ENCODE results near the gene CASP14.
"Not testable (repeated sequence)": the region's sequence is repeated elsewhere in the genome, so short reads cannot be mapped to it uniquely, and the experiment has no call there.

CASP14 gene

GRCh38 chr19:15091918-15092753, 42.9 kb downstream of the CASP14 start:
- no peaks in the 10 kb centered on the region for H3K36me3 Mint-ChIP-seq (ENCODE audit: low read depth)

GRCh38 chr19:15093001-15093400, 43.7 kb downstream of the CASP14 start:
- H3K4me1 Mint-ChIP-seq (ENCODE audit: low read depth) = peaks cover 7% of the 10 kb centered on the region
- no peak overlapping the region for H3K4me3 Mint-ChIP-seq
- H3K27ac Mint-ChIP-seq = no peak overlapping the region
- no peaks in the 10 kb centered on the region for H3K9me3 Mint-ChIP-seq
- H3K27me3 Mint-ChIP-seq = peaks cover 4% of the 10 kb centered on the region
- no peaks in the 10 kb centered on the region for H3K36me3 Mint-ChIP-seq (ENCODE audit: low read depth)
- intact Hi-C loops (cut with micrococcal nuclease) = loop anchor here (2.0 kb wide), 1 partner anchor 464 kb away; no protein-coding TSS in a partner anchor

More at GRCh38 chr19:15091918-15092753, 42.9 kb downstream of the CASP14 start:
- H3K4me3 Mint-ChIP-seq = no peak overlapping the region
- no peak overlapping the region for H3K27ac Mint-ChIP-seq
- peaks cover 7% of the 10 kb centered on the region for H3K27me3 Mint-ChIP-seq
- no peaks in the 10 kb centered on the region for H3K9me3 Mint-ChIP-seq
- peaks cover 7% of the 10 kb centered on the region for H3K4me1 Mint-ChIP-seq (ENCODE audit: low read depth)
- intact Hi-C loops (cut with micrococcal nuclease) = loop anchor here (1.0 to 2.0 kb wide), 2 partner anchors 58 to 465 kb away; no protein-coding TSS in a partner anchor

DNA sequence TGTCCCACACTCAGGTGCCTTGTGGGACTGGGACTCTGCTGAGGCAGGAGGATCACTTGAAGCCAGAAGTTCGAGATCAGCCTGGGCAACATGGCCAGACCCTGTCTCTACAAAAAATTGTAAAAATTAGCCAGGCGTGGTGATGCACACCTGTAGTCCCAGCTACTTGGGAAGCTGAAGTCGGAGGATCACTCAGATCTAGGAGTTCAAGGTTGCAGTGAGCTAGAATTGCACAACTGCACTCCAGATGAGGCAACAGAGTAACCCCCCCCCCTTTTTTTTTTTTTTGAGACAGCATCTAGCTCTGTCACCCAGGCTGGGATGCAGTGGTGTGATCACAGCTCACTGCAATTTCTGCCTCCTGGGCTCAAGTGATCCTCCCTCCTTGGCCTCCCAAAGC, 46.9 kb downstream of the CASP14 start:
- intact Hi-C loops (cut with micrococcal nuclease) = no loop called here
- Mint-ChIP-seq H3K4me1 (ENCODE audit: low read depth) (peaks cover 7% of the 10 kb centered on the region), H3K36me3 (ENCODE audit: low read depth) (no peaks in the 10 kb centered on the region), H3K27me3 (peaks cover 2% of the 10 kb centered on the region), H3K27ac (no peak overlapping the region), H3K4me3 (no peak overlapping the region), H3K9me3 (no peaks in the 10 kb centered on the region)

DNA sequence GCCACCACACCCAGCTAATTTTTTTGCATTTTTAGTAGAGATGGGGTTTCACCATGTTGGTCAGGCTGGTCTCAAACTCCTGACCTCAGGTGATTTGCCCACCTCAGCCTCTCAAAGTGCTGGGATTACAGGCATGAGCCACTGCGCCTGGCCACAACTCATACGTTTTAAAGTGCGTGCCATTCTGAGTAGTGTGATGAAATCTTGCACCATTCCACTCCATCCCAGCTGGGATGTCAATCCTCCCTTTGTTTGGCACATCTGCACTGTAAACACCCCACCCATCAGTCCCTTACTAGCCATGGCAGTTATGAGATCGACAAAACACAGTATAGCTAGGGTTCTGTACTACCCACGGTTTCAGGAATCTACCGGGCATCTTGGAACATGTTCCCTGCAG, 48.7 kb downstream of the CASP14 start:
- H3K4me1 Mint-ChIP-seq (ENCODE audit: low read depth); H3K27ac Mint-ChIP-seq; intact Hi-C loops (cut with micrococcal nuclease); H3K36me3 Mint-ChIP-seq (ENCODE audit: low read depth); H3K27me3 Mint-ChIP-seq; H3K9me3 Mint-ChIP-seq; H3K4me3 Mint-ChIP-seq: not testable (repeated sequence)

GRCh38 chr19:15098460-15098859, 49.2 kb downstream of the CASP14 start:
- H3K27me3 Mint-ChIP-seq = peaks cover 3% of the 10 kb centered on the region
- peaks cover 7% of the 10 kb centered on the region for H3K4me1 Mint-ChIP-seq (ENCODE audit: low read depth)
- peaks cover 4% of the 10 kb centered on the region for H3K9me3 Mint-ChIP-seq
- intact Hi-C loops (cut with micrococcal nuclease) = no loop called here
- no peak overlapping the region for H3K4me3 Mint-ChIP-seq
- H3K36me3 Mint-ChIP-seq (ENCODE audit: low read depth) = no peaks in the 10 kb centered on the region
- H3K27ac Mint-ChIP-seq = no peak overlapping the region

GRCh38 chr19:15099017-15099582, 49.8 kb downstream of the CASP14 start:
- Mint-ChIP-seq H3K4me3 (no peak overlapping the region), H3K27me3 (peaks cover 5% of the 10 kb centered on the region), H3K4me1 (ENCODE audit: low read depth) (peaks cover 7% of the 10 kb centered on the region), H3K27ac (no peak overlapping the region), H3K9me3 (peaks cover 11% of the 10 kb centered on the region), H3K36me3 (ENCODE audit: low read depth) (no peaks in the 10 kb centered on the region)
- intact Hi-C loops (cut with micrococcal nuclease) = no loop called here

DNA sequence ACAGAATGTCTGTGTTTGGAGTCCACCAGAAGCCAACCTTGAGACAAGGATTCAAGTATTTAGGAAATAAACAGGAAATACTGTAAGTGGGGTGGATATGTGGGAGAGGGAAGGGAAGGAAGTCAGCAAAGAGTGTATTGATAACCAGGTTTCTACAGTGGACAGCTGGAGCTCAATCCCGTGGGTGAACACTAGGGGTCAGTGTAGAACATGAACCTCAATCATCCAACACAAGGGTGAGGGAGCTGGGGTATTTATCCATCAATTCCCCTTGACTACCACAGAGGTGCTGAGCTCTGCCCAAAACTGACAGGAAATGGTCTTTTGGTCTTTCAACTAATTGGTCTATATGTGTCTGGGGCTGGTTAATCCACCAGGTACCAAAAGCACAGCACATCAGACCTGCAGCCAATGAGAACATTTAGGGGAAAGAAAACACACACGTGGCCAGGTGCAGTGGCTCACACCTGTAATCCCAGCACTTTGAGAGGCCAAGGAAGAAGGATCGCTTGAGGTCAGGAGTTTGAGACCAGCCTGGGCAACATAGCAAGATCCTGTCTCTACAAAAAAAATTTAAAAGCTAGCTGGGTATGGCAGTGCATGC, 52.3 kb downstream of the CASP14 start:
- H3K4me1 Mint-ChIP-seq (ENCODE audit: low read depth) = peaks cover 2% of the 10 kb centered on the region
- peaks cover 19% of the 10 kb centered on the region for H3K9me3 Mint-ChIP-seq
- intact Hi-C loops (cut with micrococcal nuclease) = no loop called here
- H3K4me3 Mint-ChIP-seq = no peak overlapping the region
- no peaks in the 10 kb centered on the region for H3K36me3 Mint-ChIP-seq (ENCODE audit: low read depth)
- peaks cover 28% of the 10 kb centered on the region for H3K27me3 Mint-ChIP-seq
- H3K27ac Mint-ChIP-seq = no peak overlapping the region

DNA sequence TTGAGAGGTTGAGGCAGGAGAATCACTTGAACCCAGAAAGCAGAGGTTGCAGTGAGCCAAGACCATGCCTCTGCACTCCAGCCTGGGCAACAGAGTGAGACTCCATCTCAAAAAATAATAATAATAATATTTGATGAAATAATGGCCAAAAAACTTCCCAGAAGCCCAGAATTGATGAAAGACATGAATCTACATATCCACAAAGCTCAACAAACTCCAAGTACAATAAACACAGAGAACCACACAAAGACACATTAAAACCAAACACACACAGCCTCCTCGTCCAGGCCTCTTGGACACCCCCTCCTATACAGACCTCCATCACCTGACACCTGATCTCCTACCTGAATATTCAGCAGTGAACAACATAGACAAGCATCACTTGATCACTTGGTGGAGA, 54.7 kb downstream of the CASP14 start:
- Mint-ChIP-seq H3K4me3 (no peak overlapping the region), H3K36me3 (ENCODE audit: low read depth) (no peaks in the 10 kb centered on the region)

GRCh38 chr19:15104411-15104810, 55.1 kb downstream of the CASP14 start:
- H3K36me3 Mint-ChIP-seq (ENCODE audit: low read depth) = no peaks in the 10 kb centered on the region
- no peak overlapping the region for H3K27ac Mint-ChIP-seq
- H3K4me3 Mint-ChIP-seq = no peak overlapping the region
- H3K4me1 Mint-ChIP-seq (ENCODE audit: low read depth) = peaks cover 13% of the 10 kb centered on the region
- peaks cover 19% of the 10 kb centered on the region for H3K9me3 Mint-ChIP-seq
- H3K27me3 Mint-ChIP-seq = peaks cover 51% of the 10 kb centered on the region
- intact Hi-C loops (cut with micrococcal nuclease) = no loop called here

More for the DNA sequence above, 54.7 kb downstream of the CASP14 start:
- Mint-ChIP-seq H3K9me3 (peaks cover 19% of the 10 kb centered on the region), H3K27me3 (peaks cover 47% of the 10 kb centered on the region), H3K27ac (no peak overlapping the region), H3K4me1 (ENCODE audit: low read depth) (peaks cover 13% of the 10 kb centered on the region)
- intact Hi-C loops (cut with micrococcal nuclease) = no loop called here

GRCh38 chr19:15105044-15105443, 55.8 kb downstream of the CASP14 start:
- Mint-ChIP-seq H3K4me1 (ENCODE audit: low read depth) (peaks cover 13% of the 10 kb centered on the region), H3K27ac (no peak overlapping the region), H3K4me3 (no peak overlapping the region), H3K27me3 (peaks cover 53% of the 10 kb centered on the region), H3K36me3 (ENCODE audit: low read depth) (no peaks in the 10 kb centered on the region), H3K9me3 (peaks cover 19% of the 10 kb centered on the region)
- intact Hi-C loops (cut with micrococcal nuclease) = no loop called here

GRCh38 chr19:15107061-15108010, 58.1 kb downstream of the CASP14 start, which contains the start of gene SYDE1:
SYDE1 (plus strand) TSS chr19:15107401; CDS start chr19:15107434, 33 bp downstream.
- H3K36me3 Mint-ChIP-seq (ENCODE audit: low read depth) = no peaks in the 10 kb centered on the region
- peaks cover 53% of the 10 kb centered on the region for H3K27me3 Mint-ChIP-seq
- peaks cover 13% of the 10 kb centered on the region for H3K4me1 Mint-ChIP-seq (ENCODE audit: low read depth)
- peak within 1 kb of the TSS; percentile 43 for H3K4me3 Mint-ChIP-seq
- no peak within 1 kb of the TSS for H3K27ac Mint-ChIP-seq
- peaks cover 19% of the 10 kb centered on the region for H3K9me3 Mint-ChIP-seq
- intact Hi-C loops (cut with micrococcal nuclease) = no loop called here

All from dendritic cell treated with granulocyte-macrophage colony-stimulating factor and Interleukin-4, amounts not matched to agents 40 ng/mL and 50 ng/mL, for 4 days (primary cell).